GM23338 (cell line): ENCODE measurements around the gene ACOXL. TPM values are rescaled to one million over a fixed set of nuclear protein-coding genes. Genes with fewer than 3 reads are reported as not detected.

Source experiments
- CREB1 ChIP-seq: fragments of 250-450 bp; sonication (Bioruptor Pico); IDR thresholded peaks from 2 replicates; pipeline ENCODE4 v1.5.0; 2020; ENCODE audit warnings: low read depth, mild to moderate bottlenecking, moderate library complexity
- CTCF ChIP-seq, 2 experiments: fragments of 200-600 bp in 1 of 2; sonication (generic) in 1 of 2; conservative IDR thresholded peaks; 2 replicates each; pipeline versions ENCODE4 v1.5.1 to v1.6.1; 2016 to 2017; ENCODE audit warnings: antibody characterized with exemption in 2 of 2, low read depth in 2 of 2, mild to moderate bottlenecking in 2 of 2, moderate library complexity in 1 of 2
- ETS1 ChIP-seq: IDR thresholded peaks from 2 replicates; pipeline ENCODE4 v1.6.1; 2016; ENCODE audit warnings: antibody characterized with exemption
- JUNB ChIP-seq: IDR thresholded peaks from one replicate; pipeline ENCODE4 v1.6.1; 2016; ENCODE audit warnings: antibody characterized with exemption; ENCODE audit not compliant: unreplicated experiment
- NANOG ChIP-seq: IDR thresholded peaks from 2 replicates; pipeline ENCODE4 v1.6.1; 2016; ENCODE audit warnings: antibody characterized with exemption, borderline replicate concordance
- POLR2AphosphoS5 ChIP-seq: IDR thresholded peaks from 2 replicates; pipeline ENCODE4 v1.6.1; 2016; ENCODE audit warnings: antibody characterized with exemption, low read depth
- STAT1 ChIP-seq: IDR thresholded peaks from one replicate; pipeline ENCODE4 v1.6.1; 2016; ENCODE audit warnings: antibody characterized with exemption; ENCODE audit not compliant: unreplicated experiment
- ZNF114 ChIP-seq: fragments of 250-450 bp; sonication (Bioruptor Pico); IDR thresholded peaks from 2 replicates; pipeline ENCODE4 v1.5.0; 2020; ENCODE audit warnings: mild to moderate bottlenecking, moderate library complexity
- ZNF331 ChIP-seq: fragments of 250-450 bp; sonication (Bioruptor Pico); IDR thresholded peaks from 2 replicates; pipeline ENCODE4 v1.5.0; 2020; ENCODE audit warnings: low read depth, mild to moderate bottlenecking, moderate library complexity
- ZNF462 ChIP-seq: fragments of 250-450 bp; sonication (Bioruptor Pico); IDR thresholded peaks from 2 replicates; pipeline ENCODE4 v1.5.0; 2020; ENCODE audit warnings: mild to moderate bottlenecking, moderate library complexity
- polyA plus RNA-seq: library from polyadenylated mRNA; unstranded; fragments of >200 nt; fragmentation: Nextera tagmentation; extraction: Ambion mirVana; gene quantifications from 2 replicates; pipeline ENCODE4 v1.2.1, GENCODE V29; 2016
- total RNA-seq: library from RNA; depleted of rRNA; stranded (reverse); fragments of >200 nt; shearing (Covaris generic); gene quantifications from 2 replicates; pipeline ENCODE4 v1.2.3, GENCODE V29; 2014

The ACOXL gene
- total and polyA plus RNA-seq, 2 experiments from 2014 or later = 9.0 to 14.7 TPM

GRCh38 chr2:110904116-110904778 is 171.9 kb downstream of the ACOXL start (continued):
- TF ChIP-seq ZNF462 (CRISPR knock-in tag) (no peak), CREB1 (CRISPR knock-in tag) (no peak), ZNF331 (no peak), POLR2AphosphoS5 (no peak), CTCF (conservative IDR thresholded peaks at IDR 0.05; ENCODE audit: low read depth in 2 of 2) (no peak), JUNB (no peak), ZNF114 (CRISPR knock-in tag) (no peak), STAT1 (no peak), ETS1 (no peak), NANOG (no peak)
